ENCODE results near the gene LIMCH1.

Gene LIMCH1

DNA sequence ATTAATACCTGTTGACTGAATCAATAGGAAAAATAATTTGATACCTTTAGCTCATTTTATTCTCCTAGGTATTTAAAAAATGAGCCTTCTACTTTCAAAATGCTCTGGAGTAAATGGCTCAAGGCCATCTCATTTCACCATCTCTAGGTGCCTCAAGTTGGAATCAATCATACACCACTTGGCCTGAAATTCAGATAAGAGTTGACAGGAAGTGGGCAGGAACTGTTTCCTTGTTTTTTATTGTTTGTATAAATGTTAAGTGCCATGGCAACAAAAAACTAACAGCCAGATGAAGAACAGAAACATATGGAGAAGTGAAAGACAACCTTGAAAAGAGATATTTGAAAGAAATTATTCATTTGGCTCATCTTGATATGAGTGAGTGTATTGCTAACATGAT is 12.4 kb downstream of the LIMCH1 start:
- H3K9me3 ChIP-seq (ENCODE audit: insufficient read depth, low read length, severe bottlenecking): no peaks in the 10 kb centered on the region
- no peaks in the 10 kb centered on the region for H3K27me3 ChIP-seq (ENCODE audit: insufficient read depth, low read length, poor library complexity)
- ATAC-seq (ENCODE audit: insufficient read depth, low read depth): no peak
- H3K36me3 ChIP-seq (ENCODE audit: insufficient read depth, low read length): no peaks in the 10 kb centered on the region
- H3K9ac ChIP-seq (ENCODE audit: low read depth, low read length): no peak overlapping the region
- H3K4me3 ChIP-seq (ENCODE audit: low read depth in 1 of 2, low read length in 2 of 2): no peak overlapping the region
- no peaks in the 10 kb centered on the region for H3K79me2 ChIP-seq (ENCODE audit: insufficient read depth, low read length)
- no peak overlapping the region for H3K4me2 ChIP-seq (ENCODE audit: insufficient read depth, low read length)
- no peak overlapping the region for H2AFZ ChIP-seq (ENCODE audit: low read depth, low read length)
- no peak for TF ChIP-seq CTCF (IDR thresholded peaks at IDR 0.05; ENCODE audit: borderline replicate concordance, extremely low read depth, low read length, poor library complexity, severe bottlenecking)
- TF ChIP-seq EZH2 (IDR thresholded peaks at IDR 0.05; ENCODE audit: borderline replicate concordance, low read depth, low read length, severe bottlenecking): no peak
- no peak for DNase-seq
- no peaks in the 10 kb centered on the region for H3K4me1 ChIP-seq (ENCODE audit: insufficient read depth, low read length)
- no peaks in the 10 kb centered on the region for H4K20me1 ChIP-seq (ENCODE audit: insufficient read depth, low read length)
- H3K27ac ChIP-seq (ENCODE audit: low read length): no peak overlapping the region

DNA sequence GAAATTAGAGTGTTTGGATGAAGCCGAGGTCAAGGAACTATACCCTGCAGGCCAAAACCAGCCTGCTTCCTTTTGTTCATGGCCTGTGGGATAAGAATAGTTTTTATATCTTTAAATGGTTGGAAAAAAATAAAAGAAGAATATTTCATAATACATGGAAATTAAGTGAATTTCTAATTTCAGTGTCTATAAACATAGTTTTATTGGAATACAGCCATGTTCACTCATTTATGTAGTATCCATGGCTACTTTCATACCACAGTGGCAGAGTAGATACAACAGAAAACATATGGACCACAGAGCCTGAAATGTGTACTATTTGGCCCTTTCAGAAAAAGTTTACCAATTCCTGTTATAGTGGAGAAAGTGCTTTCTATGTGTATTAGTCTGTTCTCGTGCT is 13.6 kb downstream of the LIMCH1 start:
- Histone ChIP-seq H4K20me1 (ENCODE audit: insufficient read depth, low read length) (no peaks in the 10 kb centered on the region), H3K36me3 (ENCODE audit: insufficient read depth, low read length) (no peaks in the 10 kb centered on the region), H3K4me3 (ENCODE audit: low read depth in 1 of 2, low read length in 2 of 2) (no peak overlapping the region), H3K27ac (ENCODE audit: low read length) (no peak overlapping the region), H2AFZ (ENCODE audit: low read depth, low read length) (no peak overlapping the region), H3K4me2 (ENCODE audit: insufficient read depth, low read length) (no peak overlapping the region), H3K79me2 (ENCODE audit: insufficient read depth, low read length) (no peaks in the 10 kb centered on the region), H3K9me3 (ENCODE audit: insufficient read depth, low read length, severe bottlenecking) (no peaks in the 10 kb centered on the region), H3K4me1 (ENCODE audit: insufficient read depth, low read length) (no peaks in the 10 kb centered on the region), H3K27me3 (ENCODE audit: insufficient read depth, low read length, poor library complexity) (no peaks in the 10 kb centered on the region), H3K9ac (ENCODE audit: low read depth, low read length) (no peak overlapping the region)
- DNase-seq: no peak
- TF ChIP-seq EZH2 (IDR thresholded peaks at IDR 0.05; ENCODE audit: borderline replicate concordance, low read depth, low read length, severe bottlenecking): no peak
- TF ChIP-seq CTCF (IDR thresholded peaks at IDR 0.05; ENCODE audit: borderline replicate concordance, extremely low read depth, low read length, poor library complexity, severe bottlenecking): no peak
- ATAC-seq (ENCODE audit: insufficient read depth, low read depth): no peak

GRCh38 chr4:41554905-41555304 is 16.9 kb downstream of the LIMCH1 start:
- TF ChIP-seq EZH2 (IDR thresholded peaks at IDR 0.05; ENCODE audit: borderline replicate concordance, low read depth, low read length, severe bottlenecking) (no peak), CTCF (IDR thresholded peaks at IDR 0.05; ENCODE audit: borderline replicate concordance, extremely low read depth, low read length, poor library complexity, severe bottlenecking) (no peak)
- H3K27me3 ChIP-seq (ENCODE audit: insufficient read depth, low read length, poor library complexity): no peaks in the 10 kb centered on the region

GRCh38 chr4:41556526-41556925 is 18.6 kb downstream of the LIMCH1 start:
- Histone ChIP-seq H3K27ac (ENCODE audit: low read length) (no peak overlapping the region), H2AFZ (ENCODE audit: low read depth, low read length) (no peak overlapping the region)

More at GRCh38 chr4:41554905-41555304, 16.9 kb downstream of the LIMCH1 start:
- Histone ChIP-seq H3K4me2 (ENCODE audit: insufficient read depth, low read length) (no peak overlapping the region), H3K36me3 (ENCODE audit: insufficient read depth, low read length) (no peaks in the 10 kb centered on the region), H3K4me1 (ENCODE audit: insufficient read depth, low read length) (no peaks in the 10 kb centered on the region), H3K27ac (ENCODE audit: low read length) (no peak overlapping the region), H3K4me3 (ENCODE audit: low read depth in 1 of 2, low read length in 2 of 2) (no peak overlapping the region), H4K20me1 (ENCODE audit: insufficient read depth, low read length) (no peaks in the 10 kb centered on the region), H3K9me3 (ENCODE audit: insufficient read depth, low read length, severe bottlenecking) (no peaks in the 10 kb centered on the region), H2AFZ (ENCODE audit: low read depth, low read length) (no peak overlapping the region), H3K9ac (ENCODE audit: low read depth, low read length) (no peak overlapping the region), H3K79me2 (ENCODE audit: insufficient read depth, low read length) (no peaks in the 10 kb centered on the region)
- DNase-seq: no peak
- no peak for ATAC-seq (ENCODE audit: insufficient read depth, low read depth)

More at GRCh38 chr4:41556526-41556925, 18.6 kb downstream of the LIMCH1 start:
- H3K27me3 ChIP-seq (ENCODE audit: insufficient read depth, low read length, poor library complexity): no peaks in the 10 kb centered on the region
- H3K4me1 ChIP-seq (ENCODE audit: insufficient read depth, low read length): no peaks in the 10 kb centered on the region
- no peak for ATAC-seq (ENCODE audit: insufficient read depth, low read depth)
- no peaks in the 10 kb centered on the region for H3K9me3 ChIP-seq (ENCODE audit: insufficient read depth, low read length, severe bottlenecking)
- no peak for DNase-seq
- no peak overlapping the region for H3K9ac ChIP-seq (ENCODE audit: low read depth, low read length)
- no peaks in the 10 kb centered on the region for H3K36me3 ChIP-seq (ENCODE audit: insufficient read depth, low read length)
- no peak overlapping the region for H3K4me3 ChIP-seq (ENCODE audit: low read depth in 1 of 2, low read length in 2 of 2)
- H3K79me2 ChIP-seq (ENCODE audit: insufficient read depth, low read length): no peaks in the 10 kb centered on the region
- H4K20me1 ChIP-seq (ENCODE audit: insufficient read depth, low read length): no peaks in the 10 kb centered on the region
- H3K4me2 ChIP-seq (ENCODE audit: insufficient read depth, low read length): no peak overlapping the region
- TF ChIP-seq CTCF (IDR thresholded peaks at IDR 0.05; ENCODE audit: borderline replicate concordance, extremely low read depth, low read length, poor library complexity, severe bottlenecking): no peak
- no peak for TF ChIP-seq EZH2 (IDR thresholded peaks at IDR 0.05; ENCODE audit: borderline replicate concordance, low read depth, low read length, severe bottlenecking)

All from DND-41 (cell line).